Heart left ventricle (tissue), 16 donors: ENCODE measurements around the gene NCK2. TPM values are rescaled to one million over a fixed set of nuclear protein-coding genes. Genes with fewer than 3 reads are reported as not detected.

ENCODE experiments used
- ATAC-seq, 4 donors: fragments of 200-7000 bp; cut with Tn5 transposase; one replicate each; pipeline ENCODE4 v1.9.1; 2020 to 2022; ENCODE audit warnings: moderate library complexity in 4 of 4, mild to moderate bottlenecking in 3 of 4, moderate number of reproducible peaks in 1 of 4
- DNase-seq, 5 donors: peaks; one replicate each; pipeline ENCODE4 v3.0.0-alpha.2; 2020
- H3K27ac ChIP-seq, 12 donors: fragments of 200-600 bp; sonication (generic) in 4 of 12; one replicate each; pipeline versions ENCODE4 v1.5.0 to v1.8.0; 2016 to 2022; ENCODE audit warnings: mild to moderate bottlenecking in 2 of 12
- H3K27me3 ChIP-seq, 9 donors: fragments of 200-600 bp; sonication (generic) in 2 of 9; one replicate each; pipeline versions ENCODE4 v1.5.1 to v1.8.0; 2016 to 2022; ENCODE audit warnings: mild to moderate bottlenecking in 3 of 9
- H3K36me3 ChIP-seq, 9 donors: fragments of 200-600 bp; sonication (generic) in 2 of 9; one replicate each; pipeline versions ENCODE4 v1.5.0 to v1.8.0; 2018 to 2022; ENCODE audit warnings: mild to moderate bottlenecking in 2 of 9
- H3K4me1 ChIP-seq, 12 donors: fragments of 200-600 bp; sonication (generic) in 4 of 12; one replicate each; pipeline versions ENCODE4 v1.5.0 to v1.8.0; 2016 to 2022; ENCODE audit warnings: mild to moderate bottlenecking in 3 of 12
- H3K4me3 ChIP-seq, 12 donors: fragments of 200-600 bp; sonication (generic) in 4 of 12; one replicate each; pipeline versions ENCODE4 v1.5.0 to v1.8.0; 2017 to 2022; ENCODE audit warnings: mild to moderate bottlenecking in 9 of 12, moderate library complexity in 4 of 12
- H3K9me3 ChIP-seq, 12 donors: fragments of 200-600 bp; sonication (generic) in 4 of 12; one replicate each; pipeline versions ENCODE4 v1.5.0 to v1.8.0; 2016 to 2022; ENCODE audit warnings: mild to moderate bottlenecking in 1 of 12
- CTCF ChIP-seq, 12 donors: fragments of 200-600 bp; sonication (generic) in 4 of 12; IDR thresholded peaks; one replicate each; pipeline versions ENCODE4 v1.5.0 to v1.8.0; 2018 to 2022; ENCODE audit warnings: antibody characterized with exemption in 12 of 12, mild to moderate bottlenecking in 5 of 12
- POLR2A ChIP-seq, 2 donors: fragments of 450-650 bp; IDR thresholded peaks; one replicate each; pipeline ENCODE4 v1.6.1; 2017; ENCODE audit warnings: antibody characterized with exemption in 2 of 2, mild to moderate bottlenecking in 2 of 2, moderate library complexity in 2 of 2
- WGBS, 4 donors: extraction: QIAGEN DNeasy Blood & Tissue Kit in 2 of 4; methylation state at CpG; one replicate each; pipeline versions ENCODE4 v1.1.5 to v1.1.7; 2013 to 2018; 5-methylcytosine and 5-hydroxymethylcytosine counted together
- intact Hi-C, 10 donors: fragments of 100-400 bp; cut with DNase I; formaldehyde crosslinking; loops; one replicate each; pipeline versions ENCODE4 v1.11.1 to v1.14.2; 2022
- polyA plus RNA-seq, 2 donors: library from polyadenylated mRNA; stranded (reverse); fragments of 200-250 nt; gene quantifications; one replicate each; pipeline ENCODE4 v1.2.3, GENCODE V29; 2013
- total RNA-seq, 9 donors: library from RNA; depleted of rRNA in 2 of 9; stranded (reverse); fragments of >200 nt in 2 of 9; fragmentation: NEBNext Ultra II Directional in 3 of 9; extraction: Animal tissue kit (Norgen Biotek cat#: 25700) in 3 of 9; gene quantifications; one replicate each; pipeline versions ENCODE4 v1.1.0 to v1.2.4, GENCODE V29; 2016 to 2023
- donor health status: ischemic (EF 13 %, LVEDD 7.1; RV severe dilation, severe dysfunction).
- donor health status: healthy with polysubstance abuse.
- donor health status: DM: no; HTN: yes; CAD: no.
- donor health status: DM: no; HTN: no; CAD: no.
- donor health status: ischemic (EF 25% LVEDD 6.9; RV normal size, moderate dysfunction).
- donor health status: ischemic (EF 25% LVEDD 5.7; RV mildly dilated, moderate dysfunction).
- donor health status: healthy.
- donor health status: DM: yes; HTN: yes; CAD: no.
- donor health status: ischemic (EF 35%, LVEDD 5.7; RV mildly dilated, moderate dysfunction).
- donor health status: nonischemic (EF 11% LVEDD 7.7; RV severe dilation, severe dysfunction).
- donor health status: DM: yes; HTN: yes; CAD: no.
- donor health status: PGD.
- donor health status: ischemic (EF 29% LVEDD 5.4; RV normal size, mild dysfunction).
- donor health status: nonischemic (EF 23%, LVEDD 6.1; RV moderate dilation, normal function).

Gene NCK2
- total and polyA plus RNA-seq, 11 donors = 22.6 to 54.2 (median 33.4) TPM

DNA sequence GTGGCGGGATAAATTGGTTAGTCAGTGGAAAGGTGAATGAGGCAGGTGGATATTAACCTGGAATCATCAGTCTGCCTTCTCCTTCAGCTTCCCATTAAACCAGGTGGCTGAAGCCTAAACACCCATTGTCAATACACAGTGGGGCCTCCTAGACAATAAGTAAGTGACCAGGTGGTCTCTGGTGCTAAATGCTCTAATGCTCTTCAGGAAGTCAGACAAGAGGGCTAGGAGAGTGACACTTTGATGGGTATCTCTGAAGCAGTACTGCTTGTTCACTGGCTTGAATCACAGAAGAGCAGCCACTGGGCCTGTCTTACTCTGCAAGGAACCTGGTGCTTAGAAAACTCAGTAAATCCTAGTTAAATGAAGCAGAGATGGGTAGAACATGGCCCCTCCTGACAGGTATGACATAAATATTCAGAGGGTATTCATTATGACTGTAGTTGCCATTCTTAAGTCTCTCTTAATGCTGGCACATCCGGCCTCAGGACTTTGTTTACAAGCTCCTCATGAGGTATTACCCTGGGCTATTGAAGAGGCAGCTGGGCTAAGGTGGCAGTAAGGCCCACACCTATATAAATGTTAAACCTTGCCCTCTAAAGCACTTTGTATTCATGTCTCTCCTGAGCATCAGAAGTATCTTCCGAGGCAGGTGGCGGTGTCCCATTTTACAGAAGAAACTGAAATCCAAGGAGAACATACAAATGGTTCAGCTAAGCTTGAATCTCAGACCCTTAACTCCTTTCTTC, 104.9 kb downstream of the NCK2 start:
- TF ChIP-seq CTCF (IDR thresholded peaks at IDR 0.05) (no peak), POLR2A (IDR thresholded peaks at IDR 0.05) (no peak)
- intact Hi-C loops = no loop called here
- no peak overlapping the region for H3K27ac ChIP-seq
- ATAC-seq = no peak
- H3K9me3 ChIP-seq = no peaks in the 10 kb centered on the region
- H3K27me3 ChIP-seq = no peaks in the 10 kb centered on the region
- H3K4me3 ChIP-seq = no peak overlapping the region
- peaks cover 0 to 20% (median 2%) of the 10 kb centered on the region in 12 donors for H3K4me1 ChIP-seq
- H3K36me3 ChIP-seq = no peaks in the 10 kb centered on the region
- 98 to 100% (median 99%) methylated on average over 4 of the region's 4 CpGs for WGBS, 4 donors
- DNase-seq = no peak

DNA sequence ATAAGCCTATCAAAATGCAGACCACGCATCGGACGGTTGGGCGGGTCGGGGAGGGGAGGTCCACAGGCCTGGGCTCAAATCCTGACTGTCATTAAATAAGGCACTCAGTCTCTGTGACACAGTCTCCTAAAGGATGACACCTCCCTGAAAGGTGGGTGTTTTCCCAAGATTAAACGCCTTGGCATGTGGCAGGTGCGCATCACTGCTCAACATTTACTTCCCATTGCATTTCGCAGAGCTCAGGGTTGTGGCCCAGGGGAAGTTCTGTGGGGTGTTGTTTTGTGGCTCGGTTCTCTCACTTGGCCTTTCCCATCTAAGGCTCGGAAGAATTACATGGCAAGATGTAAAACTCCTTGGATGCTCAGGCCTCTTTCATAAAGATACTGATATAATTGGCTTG, 107.4 kb downstream of the NCK2 start:
- DNase-seq (no peak), ATAC-seq (no peak)
- 94 to 98% (median 97%) methylated on average over 10 of the region's 10 CpGs for WGBS, 4 donors
- Histone ChIP-seq H3K27me3 (no peaks in the 10 kb centered on the region), H3K4me1 (peaks cover 0 to 25% (median 2%) of the 10 kb centered on the region in 12 donors), H3K27ac (no peak overlapping the region), H3K36me3 (peaks cover 0 to 18% (median 3%) of the 10 kb centered on the region in 9 donors), H3K9me3 (no peaks in the 10 kb centered on the region), H3K4me3 (no peak overlapping the region)
- intact Hi-C loops = no loop called here
- TF ChIP-seq CTCF (IDR thresholded peaks at IDR 0.05) = no peak
- no peak for TF ChIP-seq POLR2A (IDR thresholded peaks at IDR 0.05)

- ATAC-seq = no peak
Observed at GRCh38 chr2:105853354-105854088, 108.8 kb downstream of the NCK2 start.

More at GRCh38 chr2:105853354-105854088, 108.8 kb downstream of the NCK2 start:
- no peak for TF ChIP-seq POLR2A (IDR thresholded peaks at IDR 0.05)
- no peak for TF ChIP-seq CTCF (IDR thresholded peaks at IDR 0.05)
- WGBS, 4 donors = 85 to 92% (median 88%) methylated on average over 6 of the region's 6 CpGs
- peaks cover 0 to 23% (median 3%) of the 10 kb centered on the region in 9 donors for H3K36me3 ChIP-seq
- H3K27me3 ChIP-seq = no peaks in the 10 kb centered on the region
- H3K27ac ChIP-seq = no peak overlapping the region
- intact Hi-C loops = no loop called here
- H3K4me1 ChIP-seq = peaks cover 0 to 38% (median 0%) of the 10 kb centered on the region in 12 donors
- H3K4me3 ChIP-seq = no peak overlapping the region
- no peak for DNase-seq
- no peaks in the 10 kb centered on the region for H3K9me3 ChIP-seq
